Esophagus squamous epithelium (tissue), 5 donors: Measurements from ENCODE around the gene CTNNA3. TPM values are rescaled to one million over a fixed set of nuclear protein-coding genes. Genes with fewer than 3 reads are reported as not detected.
"Not testable (repeated sequence)": the region's sequence is repeated elsewhere in the genome, so short reads cannot be mapped to it uniquely, and the experiment has no call there.

Source experiments
- DNase-seq: peaks from one replicate; lab custom pipeline; 2025; lab: John Stamatoyannopoulos, UW
- H3K27ac ChIP-seq, 4 donors: fragments of 200-600 bp; sonication (generic); one replicate each; pipeline ENCODE4 v1.5.1; 2016 to 2019; ENCODE audit warnings: mild to moderate bottlenecking in 1 of 4
- H3K27me3 ChIP-seq, 4 donors: fragments of 200-600 bp; sonication (generic); 1 replicate in 3 of 4; 2 replicates in 1 of 4; pipeline versions ENCODE4 v1.5.1 to v1.6.0; 2017 to 2021; ENCODE audit warnings: antibody characterized with exemption in 1 of 4
- H3K36me3 ChIP-seq, 3 donors: fragments of 200-600 bp; sonication (generic); one replicate each; pipeline ENCODE4 v1.5.1; 2016 to 2019
- H3K4me1 ChIP-seq, 3 donors: fragments of 200-600 bp; sonication (generic); one replicate each; pipeline ENCODE4 v1.5.1; 2017 to 2019
- H3K4me3 ChIP-seq, 4 donors: fragments of 200-600 bp; sonication (generic); 1 replicate in 3 of 4; 2 replicates in 1 of 4; pipeline ENCODE4 v1.5.1; 2016 to 2019; ENCODE audit warnings: mild to moderate bottlenecking in 2 of 4, moderate library complexity in 1 of 4
- H3K9me3 ChIP-seq, 3 donors: fragments of 200-600 bp; sonication (generic); one replicate each; pipeline ENCODE4 v1.5.1; 2016 to 2019
- CTCF ChIP-seq, 6 experiments: fragments of 450-650 bp in 4 of 6; fragments of 200-600 bp in 2 of 6; sonication (generic) in 2 of 6; IDR thresholded peaks; one replicate each; pipeline ENCODE4 v1.5.1; 2016 to 2019; ENCODE audit warnings: antibody characterized with exemption in 6 of 6, mild to moderate bottlenecking in 4 of 6, moderate library complexity in 4 of 6
- POLR2A ChIP-seq, 4 donors: fragments of 450-650 bp; IDR thresholded peaks; one replicate each; pipeline ENCODE4 v1.6.1; 2017; ENCODE audit warnings: antibody characterized with exemption in 4 of 4, mild to moderate bottlenecking in 4 of 4, moderate library complexity in 3 of 4
- WGBS, 2 donors: methylation state at CpG; one replicate each; pipeline ENCODE4 v1.1.5; 2018; 5-methylcytosine and 5-hydroxymethylcytosine counted together
- intact Hi-C: fragments of 100-400 bp; cut with DNase I; formaldehyde crosslinking; loops from one replicate; pipeline ENCODE4 v1.15.0; 2022
- total RNA-seq, 4 donors: library from RNA; depleted of rRNA; stranded (reverse); fragments of >200 nt; gene quantifications; one replicate each; pipeline ENCODE4 v1.1.0, GENCODE V29; 2016
- donor health status: DM: yes; HTN: yes; CAD: no.

Gene CTNNA3
- total RNA-seq, 4 donors from 2014 or later = 0.29 to 1.9 (median 0.61) TPM; not detected in 1

GRCh38 chr10:66349076-66349475, 1346.9 kb downstream of the CTNNA3 start:
- H3K27ac ChIP-seq = no peak overlapping the region
- H3K9me3 ChIP-seq = no peaks in the 10 kb centered on the region
- H3K27me3 ChIP-seq = no peaks in the 10 kb centered on the region
- no peak overlapping the region for H3K4me3 ChIP-seq
- H3K4me1 ChIP-seq = no peaks in the 10 kb centered on the region
- no peak for DNase-seq
- 68 to 84% methylated on average over 2 of the region's 2 CpGs for WGBS, 2 donors
- TF ChIP-seq POLR2A (IDR thresholded peaks at IDR 0.05) (no peak), CTCF (IDR thresholded peaks at IDR 0.05) (no peak)
- no peaks in the 10 kb centered on the region for H3K36me3 ChIP-seq
- intact Hi-C loops = no loop called here

GRCh38 chr10:66337211-66337610, 1358.8 kb downstream of the CTNNA3 start:
- no peak overlapping the region for H3K27ac ChIP-seq
- no peaks in the 10 kb centered on the region for H3K36me3 ChIP-seq
- H3K9me3 ChIP-seq = peaks cover 0 to 10% (median 0%) of the 10 kb centered on the region in 3 donors
- no peaks in the 10 kb centered on the region for H3K4me1 ChIP-seq
- H3K4me3 ChIP-seq = no peak overlapping the region
- intact Hi-C loops = no loop called here
- TF ChIP-seq POLR2A (IDR thresholded peaks at IDR 0.05) (no peak), CTCF (IDR thresholded peaks at IDR 0.05) (no peak)
- no peak for DNase-seq
- no peaks in the 10 kb centered on the region for H3K27me3 ChIP-seq
- 34 to 38% methylated on average over 3 of the region's 3 CpGs for WGBS, 2 donors

GRCh38 chr10:66336791-66337190, 1359.2 kb downstream of the CTNNA3 start:
- no peak for DNase-seq
- intact Hi-C loops = no loop called here
- Histone ChIP-seq H3K36me3 (no peaks in the 10 kb centered on the region), H3K4me3 (no peak overlapping the region), H3K27me3 (no peaks in the 10 kb centered on the region), H3K9me3 (peaks cover 0 to 10% (median 0%) of the 10 kb centered on the region in 3 donors), H3K27ac (no peak overlapping the region), H3K4me1 (no peaks in the 10 kb centered on the region)
- TF ChIP-seq CTCF (IDR thresholded peaks at IDR 0.05) (no peak), POLR2A (IDR thresholded peaks at IDR 0.05) (no peak)

GRCh38 chr10:66335753-66336152, 1360.2 kb downstream of the CTNNA3 start:
- 90 to 91% methylated on average over 4 to 7 of the region's 8 CpGs for WGBS, 2 donors
- H3K4me3 ChIP-seq, intact Hi-C loops, DNase-seq, H3K27ac ChIP-seq, H3K36me3 ChIP-seq, H3K27me3 ChIP-seq, H3K4me1 ChIP-seq: not testable (repeated sequence)
- peaks cover 0 to 10% (median 0%) of the 10 kb centered on the region in 3 donors for H3K9me3 ChIP-seq

GRCh38 chr10:66329147-66329546, 1366.8 kb downstream of the CTNNA3 start:
- H3K9me3 ChIP-seq = no peaks in the 10 kb centered on the region
- no peak overlapping the region for H3K27ac ChIP-seq
- no peaks in the 10 kb centered on the region for H3K27me3 ChIP-seq
- no peaks in the 10 kb centered on the region for H3K4me1 ChIP-seq
- H3K4me3 ChIP-seq = no peak overlapping the region
- 83 to 98% methylated on average over 5 to 7 of the region's 7 CpGs for WGBS, 2 donors
- TF ChIP-seq POLR2A (IDR thresholded peaks at IDR 0.05) (no peak), CTCF (IDR thresholded peaks at IDR 0.05) (no peak)
- H3K36me3 ChIP-seq = no peaks in the 10 kb centered on the region
- DNase-seq = no peak
- intact Hi-C loops = no loop called here

- no peak for DNase-seq
- H3K27me3 ChIP-seq = no peaks in the 10 kb centered on the region
- H3K36me3 ChIP-seq = no peaks in the 10 kb centered on the region
- intact Hi-C loops = no loop called here
- 83 to 90% methylated on average over 1 of the region's 1 CpG for WGBS, 2 donors
- H3K4me3 ChIP-seq = no peak overlapping the region
- H3K4me1 ChIP-seq = no peaks in the 10 kb centered on the region
- H3K27ac ChIP-seq = no peak overlapping the region
- TF ChIP-seq POLR2A (IDR thresholded peaks at IDR 0.05) (no peak), CTCF (IDR thresholded peaks at IDR 0.05) (no peak)
- no peaks in the 10 kb centered on the region for H3K9me3 ChIP-seq
Observed at GRCh38 chr10:66326876-66327275, 1369.1 kb downstream of the CTNNA3 start.
